NCI-H1092 treated with DMSO at 0.1 percent for 48 hours (cell line): Measurements from ENCODE around the gene DIP2A.
"Not testable (repeated sequence)": the region's sequence is repeated elsewhere in the genome, so short reads cannot be mapped to it uniquely, and the experiment has no call there.

Experiments used
- DNase-seq: peaks from one replicate; lab custom pipeline; 2025; lab: John Stamatoyannopoulos, UW

DIP2A gene

DNA sequence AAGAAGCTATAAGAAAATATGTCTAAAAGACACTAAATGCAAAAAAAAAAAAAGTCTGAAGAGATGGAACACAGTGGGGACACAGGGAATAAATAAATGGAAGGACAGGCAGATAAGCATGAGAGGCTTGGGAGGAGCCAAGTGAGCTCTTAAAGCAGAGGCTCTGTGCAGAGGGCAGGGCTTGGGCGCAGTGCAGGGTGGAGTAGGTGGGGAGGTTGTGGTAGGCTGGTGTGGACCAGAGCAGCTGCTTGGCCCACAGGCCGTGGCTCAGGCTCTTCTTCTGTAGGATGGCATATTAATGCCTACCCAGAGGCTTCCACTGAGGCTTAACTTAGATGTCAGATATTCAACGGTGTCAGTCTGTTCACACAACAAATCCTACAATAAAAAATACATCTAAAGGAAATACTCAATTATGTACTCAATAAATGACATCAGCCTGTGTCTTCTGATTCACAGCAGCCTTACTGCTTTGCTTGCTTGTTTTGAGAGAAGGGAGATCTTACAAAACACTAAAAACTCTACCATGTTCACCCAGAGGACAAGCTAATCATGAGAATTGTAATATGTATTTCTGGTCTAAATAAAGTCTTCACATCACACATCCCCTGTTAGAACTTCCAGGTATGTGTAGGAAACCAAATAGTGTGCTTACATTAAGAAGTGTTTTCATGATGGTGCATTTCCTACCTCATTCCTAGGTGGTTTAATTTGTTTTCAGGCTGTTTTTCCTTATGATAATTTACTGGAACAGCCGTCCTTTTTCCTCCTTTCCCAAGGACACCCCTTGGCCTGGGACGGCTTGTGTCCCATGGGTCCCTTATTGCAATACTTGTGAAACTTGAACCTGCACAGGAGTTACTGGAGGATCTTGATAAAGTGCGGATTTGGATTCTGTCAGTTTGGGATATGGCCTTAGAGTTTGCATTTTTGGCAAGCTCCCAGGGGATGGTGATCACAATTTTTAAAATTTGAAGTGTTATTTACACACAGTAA is 24.9 kb downstream of the DIP2A start:
- no peak for DNase-seq

- DNase-seq: no peak
These were observed 27.9 kb downstream of the DIP2A start for GRCh38 chr21:46486481-46487126.

- no peak for DNase-seq
These were observed 30.5 kb downstream of the DIP2A start for GRCh38 chr21:46489162-46489663.

DNA sequence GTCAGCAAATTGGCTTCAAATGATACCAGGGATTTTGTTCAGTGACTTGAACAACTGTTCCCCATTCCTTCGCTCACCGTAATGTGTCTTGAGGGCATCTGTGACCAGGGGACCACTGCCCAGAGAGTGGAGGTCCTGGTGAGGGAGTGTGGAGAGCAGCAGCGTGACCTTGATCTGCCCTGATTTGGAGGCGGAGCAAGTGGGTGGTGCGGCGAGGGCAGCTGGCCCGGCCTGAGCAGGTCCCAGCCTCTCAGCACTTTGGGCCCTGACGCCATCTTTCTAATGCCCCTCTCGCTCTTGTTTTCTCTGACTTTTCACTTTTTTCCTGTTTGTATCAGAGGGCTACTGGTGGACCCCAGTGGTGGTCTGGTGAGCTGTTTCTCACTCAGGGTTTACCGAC is 31.1 kb downstream of the DIP2A start:
- no peak for DNase-seq

DNA sequence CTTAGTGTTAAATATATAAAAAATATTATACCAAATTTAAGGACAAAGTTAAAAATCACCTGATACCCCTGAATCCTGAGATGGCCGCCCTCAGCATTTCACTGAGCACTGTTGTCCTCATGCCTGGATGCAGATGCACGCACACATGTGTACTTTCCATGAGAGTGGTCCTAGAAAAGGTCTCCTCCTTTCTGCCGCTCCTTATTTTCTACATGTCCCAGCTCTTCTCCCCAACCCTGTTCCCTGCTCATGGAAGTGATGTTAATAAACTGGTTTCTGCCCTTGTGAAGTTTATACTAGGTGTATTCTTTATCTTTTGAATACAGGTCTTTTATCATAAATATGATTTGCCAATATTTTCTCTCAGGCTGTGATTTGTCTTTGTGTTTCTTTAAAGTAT is 32.9 kb downstream of the DIP2A start:
- DNase-seq: no peak

DNA sequence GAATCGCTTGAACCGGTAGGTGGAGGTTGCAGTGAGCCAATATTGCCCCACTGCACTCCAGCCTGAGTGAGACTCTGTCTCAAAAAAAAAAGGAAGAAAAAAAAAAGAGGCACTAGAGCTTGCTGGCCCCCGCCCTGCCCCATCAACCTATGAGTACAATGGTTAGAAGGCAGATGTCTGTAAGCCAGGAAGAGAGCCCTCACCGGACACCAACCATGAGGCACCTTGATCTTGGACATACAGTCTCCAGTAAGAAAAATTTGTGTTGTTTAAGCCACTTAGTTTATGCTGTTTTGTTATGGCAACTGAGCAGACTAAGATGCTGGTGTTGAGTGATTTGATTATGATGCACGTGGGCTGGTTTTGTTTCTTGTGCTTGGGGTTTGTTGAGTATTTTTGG is 34.2 kb downstream of the DIP2A start:
- DNase-seq: no peak

DNA sequence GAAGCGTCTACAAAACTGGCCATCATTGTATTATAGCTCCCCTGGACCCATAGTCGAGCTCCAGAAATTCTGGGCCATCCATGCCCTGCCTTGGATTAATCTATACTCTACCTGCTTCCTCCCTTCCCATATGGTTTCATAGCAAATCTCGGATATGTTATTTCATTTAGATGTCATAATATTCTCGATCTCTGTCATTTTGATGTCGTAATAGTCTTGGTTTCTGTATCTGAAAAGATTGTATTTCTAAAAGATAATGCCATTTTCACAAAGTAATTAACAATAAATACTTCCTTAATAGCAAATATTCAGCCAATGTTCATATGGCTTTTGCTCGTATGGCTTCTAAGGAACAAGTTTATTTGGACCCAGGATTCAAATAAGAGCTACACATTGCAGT is 35.1 kb downstream of the DIP2A start:
- no peak for DNase-seq

- no peak for DNase-seq
These were observed 39.8 kb downstream of the DIP2A start for GRCh38 chr21:46498335-46499050.

GRCh38 chr21:46500224-46500861 is 41.7 kb downstream of the DIP2A start:
- no peak for DNase-seq

GRCh38 chr21:46503922-46504550 is 45.3 kb downstream of the DIP2A start:
- DNase-seq: no peak

DNA sequence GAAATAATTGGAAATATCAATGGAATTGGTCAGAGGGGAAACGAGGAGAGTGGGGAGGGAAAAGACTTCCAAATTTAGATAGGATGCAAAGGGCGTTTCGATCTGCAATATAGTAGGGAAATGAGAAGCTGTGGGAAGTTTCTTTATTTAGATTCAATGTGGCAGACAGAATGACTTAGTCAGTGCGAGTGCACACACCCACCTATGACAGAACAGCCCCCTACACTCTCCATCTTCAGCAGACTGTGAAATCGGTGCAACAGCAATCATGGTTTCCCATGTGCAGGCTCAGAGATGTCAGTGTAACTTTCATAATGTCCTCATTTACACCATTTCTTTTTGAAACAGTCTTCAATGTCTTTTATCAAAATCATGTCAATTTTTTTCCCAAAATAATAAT is 46.0 kb downstream of the DIP2A start:
- no peak for DNase-seq

DNA sequence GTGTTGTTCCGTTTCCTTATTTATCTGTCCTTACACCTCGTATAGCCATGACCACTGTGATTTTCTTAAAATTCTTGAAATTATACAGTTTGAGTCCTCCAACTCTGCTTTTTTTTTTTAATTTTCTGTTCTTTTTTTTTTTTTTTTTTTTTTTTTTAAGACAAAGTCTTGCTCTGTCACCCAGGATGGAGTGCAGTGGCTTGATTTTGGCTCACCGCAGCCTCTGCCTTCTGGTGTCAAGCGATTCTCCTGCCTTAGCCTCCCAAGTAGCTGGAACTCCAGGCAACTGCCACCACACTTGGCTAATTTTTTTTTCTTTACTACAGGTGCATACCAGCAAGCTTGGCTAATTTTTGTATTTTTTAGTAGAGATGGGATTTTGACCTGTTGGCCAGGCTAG is 48.9 kb downstream of the DIP2A start:
- no peak for DNase-seq

GRCh38 chr21:46509741-46510502 is 51.2 kb downstream of the DIP2A start:
- no peak for DNase-seq

DNA sequence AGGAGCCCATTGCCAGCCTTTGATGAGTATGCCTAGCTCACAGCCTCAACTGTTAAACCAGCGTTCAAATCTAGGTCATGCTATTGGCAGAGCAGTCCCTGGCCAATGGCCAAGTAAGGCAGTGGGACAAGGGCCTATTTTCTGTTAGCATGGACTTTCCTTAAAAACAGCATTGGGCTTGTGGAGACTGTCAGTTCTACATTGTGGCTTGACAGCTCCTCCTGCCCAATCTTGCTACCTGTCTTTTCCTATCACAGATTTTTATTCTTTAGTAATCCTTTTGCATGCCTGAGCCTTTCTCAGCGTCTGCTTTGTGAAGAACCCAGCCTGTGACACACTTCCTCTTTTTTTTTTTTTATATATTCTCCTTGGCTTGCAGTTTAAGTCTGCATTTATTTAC is 56.4 kb downstream of the DIP2A start:
- DNase-seq: no peak

DNA sequence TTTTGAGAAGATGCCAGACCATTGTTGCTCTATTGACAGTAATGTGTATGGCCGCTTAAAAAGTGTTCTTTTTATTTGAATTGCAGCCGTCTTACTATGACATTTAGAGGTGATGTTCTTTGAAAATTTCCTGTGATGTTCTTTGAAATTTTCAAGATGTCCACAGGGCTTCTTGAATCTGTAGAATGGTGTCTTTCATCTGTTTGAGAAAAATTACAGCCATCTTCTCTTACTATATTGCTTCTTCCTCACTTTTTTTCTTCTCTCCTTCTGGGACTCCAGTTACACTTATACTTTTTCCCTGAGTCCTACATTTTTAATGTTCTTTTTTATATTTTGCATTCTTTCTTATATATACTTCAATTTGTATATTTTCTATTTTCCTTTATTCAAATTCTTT is 57.4 kb downstream of the DIP2A start:
- DNase-seq: no peak

GRCh38 chr21:46517361-46517760 is 58.7 kb downstream of the DIP2A start:
- no peak for DNase-seq

GRCh38 chr21:46518983-46519583 is 60.4 kb downstream of the DIP2A start:
- DNase-seq: no peak

DNA sequence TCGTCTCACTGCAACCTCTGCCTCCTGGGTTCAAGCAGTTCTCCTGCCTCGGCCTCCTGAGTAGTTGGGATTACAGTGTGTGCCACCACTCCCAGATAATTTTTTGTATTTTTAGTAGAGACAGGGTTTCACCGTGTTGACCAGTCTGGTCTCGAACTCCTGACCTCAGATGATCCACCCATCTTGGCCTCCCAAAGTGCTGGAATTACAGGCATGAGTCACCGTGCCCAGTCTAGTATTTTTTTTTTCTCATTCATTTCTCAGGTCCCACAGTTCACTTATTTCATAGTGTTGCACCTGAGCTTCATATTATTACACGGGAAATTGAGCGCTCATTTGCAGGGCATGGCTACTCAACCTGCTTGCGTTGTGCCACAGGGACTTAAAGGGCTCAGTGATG is 68.7 kb downstream of the DIP2A start:
- DNase-seq: not testable (repeated sequence)

DNA sequence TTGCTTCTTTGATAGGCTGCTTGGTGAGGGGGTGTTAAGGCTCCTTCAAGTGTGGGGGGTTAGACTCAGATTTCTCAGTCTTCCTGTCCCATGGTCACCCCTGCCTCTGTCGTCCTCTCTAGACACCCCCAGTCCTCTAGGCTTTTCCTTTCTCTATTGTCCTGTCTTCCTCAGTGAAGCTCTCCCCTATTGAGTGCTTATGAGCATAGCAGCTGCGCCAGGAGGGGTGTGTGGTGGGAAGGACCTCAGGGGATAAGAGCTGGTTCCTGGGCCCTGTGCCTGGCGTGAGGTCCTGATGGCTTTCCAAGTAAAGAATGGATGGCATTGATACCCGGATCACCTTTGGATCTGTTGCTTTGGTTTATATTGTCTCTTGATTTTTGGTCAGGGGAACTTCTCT is 69.1 kb downstream of the DIP2A start:
- DNase-seq: no peak

GRCh38 chr21:46532080-46532479 is 73.4 kb downstream of the DIP2A start:
- no peak for DNase-seq
